ENCODE data around the gene C16orf89.

Gene C16orf89

DNA sequence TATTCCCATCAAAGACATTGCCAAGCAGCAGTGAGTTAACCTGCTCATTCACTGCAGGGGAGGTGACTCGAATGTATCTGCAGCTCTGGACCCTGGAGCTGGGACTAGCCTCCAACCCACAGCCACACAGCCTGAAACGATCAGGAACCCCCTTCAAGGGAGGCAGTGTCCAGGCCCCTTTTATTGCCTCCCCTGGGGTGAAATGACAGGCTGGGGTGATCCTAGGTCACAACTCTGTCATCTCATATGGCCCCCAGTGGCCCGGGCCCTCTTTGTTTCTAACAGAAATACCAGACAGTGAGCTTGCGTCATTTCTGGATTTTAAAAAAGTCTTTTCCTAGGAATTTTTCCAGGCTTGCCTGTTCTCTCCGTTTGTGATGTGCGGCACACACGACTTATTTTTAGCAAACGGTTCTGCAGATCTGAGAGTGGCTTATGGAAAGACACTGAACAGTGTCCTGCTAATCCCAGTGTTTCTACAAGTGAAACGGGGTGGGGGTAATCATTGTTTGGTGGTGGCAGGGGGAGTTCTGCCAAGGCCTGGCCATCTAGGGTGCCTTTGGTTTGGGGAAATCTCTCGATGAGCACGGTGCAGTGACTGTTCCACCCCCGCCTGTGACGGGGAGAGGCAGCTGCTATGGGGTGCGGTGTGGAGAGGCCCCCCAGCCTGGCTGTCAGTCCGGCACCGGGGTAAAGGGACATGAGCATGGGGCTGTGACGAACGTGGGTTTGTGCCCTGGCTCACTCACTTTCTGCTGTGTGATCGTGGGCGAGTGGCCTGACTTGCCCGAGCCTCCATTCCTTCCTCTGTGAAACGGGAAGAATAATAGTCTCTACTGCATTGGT, 59.2 kb downstream of the C16orf89 start:
- DNase-seq (ENCODE audit: low spot score) (no peak), FAIRE-seq (no peak)

DNA sequence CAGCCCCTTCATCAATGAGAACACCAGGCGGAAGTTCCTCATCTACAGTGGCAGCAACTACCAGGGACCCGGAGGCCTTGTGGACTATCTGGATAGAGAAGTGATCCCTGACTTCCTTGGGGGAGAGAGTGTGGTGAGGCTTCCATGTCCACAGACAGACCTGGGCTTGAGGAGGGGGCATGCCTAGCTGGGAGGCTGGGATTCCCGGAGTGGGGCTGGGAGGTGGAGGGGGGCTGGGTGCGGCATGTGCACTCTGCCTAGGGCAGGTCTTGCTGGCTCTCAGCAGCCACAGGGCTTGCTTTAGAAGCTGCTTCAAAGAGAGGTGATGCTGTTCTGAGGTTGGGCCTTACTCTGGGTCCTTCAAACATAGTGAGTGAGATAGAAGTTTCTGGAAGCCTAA, 59.8 kb downstream of the C16orf89 start:
- no peak for DNase-seq (ENCODE audit: low spot score)
- FAIRE-seq, result no peak

DNA sequence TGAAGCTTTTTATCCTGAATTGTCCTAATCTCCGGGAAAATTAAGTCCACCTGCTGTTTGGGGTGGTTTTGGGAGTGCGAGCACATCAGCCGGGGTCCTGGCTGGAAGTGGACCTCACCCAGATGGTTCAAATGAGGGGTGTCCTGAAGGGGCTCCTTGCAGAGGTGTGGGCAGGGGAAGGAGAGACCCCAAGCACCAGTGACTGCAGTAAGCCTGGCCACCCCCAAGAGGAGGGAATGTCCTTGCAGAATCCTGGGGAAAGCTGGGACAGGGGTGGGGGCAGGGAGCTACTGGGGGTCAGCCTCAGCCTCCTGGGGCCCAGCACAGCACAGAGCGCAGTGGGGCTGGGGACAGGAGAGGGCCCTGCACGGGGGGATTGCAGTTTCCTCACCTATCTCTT, 61.4 kb downstream of the C16orf89 start:
- FAIRE-seq (no peak), DNase-seq (ENCODE audit: low spot score) (no peak)

DNA sequence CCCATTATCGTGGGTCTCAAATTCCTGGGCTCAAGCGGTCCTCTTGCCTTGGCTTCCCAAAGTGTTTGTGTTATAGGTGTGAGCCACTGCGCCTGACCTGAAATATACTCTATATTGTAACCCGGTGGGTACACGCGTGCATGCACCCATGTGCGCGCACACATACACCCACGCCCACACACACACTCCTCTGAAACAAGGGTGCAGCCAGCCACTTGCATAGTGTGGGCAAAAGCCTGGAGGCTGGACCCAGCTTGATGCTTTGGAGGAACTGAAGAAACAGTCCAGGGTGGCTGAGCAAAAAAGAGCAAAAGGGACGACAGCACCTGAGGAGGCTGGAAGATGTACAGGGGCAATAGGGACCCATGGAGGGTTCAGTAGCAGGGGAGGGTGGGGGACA, 61.9 kb downstream of the C16orf89 start:
- DNase-seq (ENCODE audit: low spot score) (no peak), FAIRE-seq (no peak)

DNA sequence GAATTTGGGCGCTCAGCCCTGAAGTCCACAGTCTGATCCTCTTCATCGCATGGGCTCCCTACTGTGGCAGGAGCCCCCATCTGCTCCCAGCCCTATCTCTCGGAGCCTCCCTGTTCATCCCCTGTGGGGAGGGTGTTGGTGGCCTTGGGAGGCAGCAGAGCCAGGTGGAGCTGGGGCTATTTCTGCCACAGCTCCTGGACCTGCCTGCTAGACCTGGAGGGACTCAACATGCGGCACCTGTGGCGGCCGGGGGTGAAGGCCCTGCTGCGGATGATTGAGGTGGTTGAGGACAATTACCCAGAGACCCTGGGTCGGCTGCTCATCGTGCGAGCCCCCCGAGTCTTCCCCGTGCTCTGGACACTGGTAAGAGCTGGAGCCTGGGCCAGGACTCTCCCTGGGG, 62.5 kb downstream of the C16orf89 start:
- DNase-seq (ENCODE audit: low spot score), result no peak
- no peak for FAIRE-seq

DNA sequence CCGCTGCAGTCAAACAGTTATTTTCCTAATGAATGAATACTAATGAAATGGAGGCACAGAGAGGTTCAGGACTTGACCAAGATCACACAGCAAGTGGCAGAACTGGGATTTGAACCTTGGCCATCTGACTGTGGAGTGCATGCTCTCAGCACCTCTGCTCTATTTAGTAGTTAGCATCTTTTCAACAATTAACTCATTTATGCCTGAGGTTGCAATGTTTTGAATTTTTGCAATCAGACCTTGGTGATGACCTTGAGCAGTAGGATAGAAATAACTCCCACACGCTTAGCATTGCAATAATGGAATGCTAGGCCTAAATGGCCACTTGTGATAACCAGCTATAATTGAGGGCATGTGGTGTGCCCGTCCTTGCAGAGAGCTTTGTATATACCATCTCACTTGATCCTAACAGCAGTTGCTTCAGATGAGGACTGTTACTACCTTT, 63.0 kb downstream of the C16orf89 start:
- no peak for DNase-seq (ENCODE audit: low spot score)
- peak; percentile 65 for FAIRE-seq

DNA sequence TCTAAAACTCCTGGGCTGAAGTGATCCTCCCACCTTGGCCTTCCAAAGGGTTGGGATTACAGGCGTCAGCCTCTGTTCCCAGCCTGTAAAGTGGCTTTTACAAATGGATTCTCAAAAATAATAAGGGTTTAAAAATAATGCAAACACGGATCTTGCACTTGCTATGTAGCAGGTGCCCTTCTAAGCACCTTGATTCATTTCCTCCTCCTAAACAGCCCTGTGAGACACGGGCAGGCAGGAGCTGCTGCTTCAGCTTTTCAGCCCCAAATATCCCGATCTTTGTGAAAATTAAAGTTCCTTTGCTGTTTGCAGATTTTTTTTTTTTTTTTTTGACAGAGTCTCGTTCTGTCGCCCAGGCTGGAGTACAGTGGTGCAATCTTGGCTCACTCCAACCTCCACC, 63.8 kb downstream of the C16orf89 start:
- FAIRE-seq, result no peak
- DNase-seq (ENCODE audit: low spot score), result no peak

DNA sequence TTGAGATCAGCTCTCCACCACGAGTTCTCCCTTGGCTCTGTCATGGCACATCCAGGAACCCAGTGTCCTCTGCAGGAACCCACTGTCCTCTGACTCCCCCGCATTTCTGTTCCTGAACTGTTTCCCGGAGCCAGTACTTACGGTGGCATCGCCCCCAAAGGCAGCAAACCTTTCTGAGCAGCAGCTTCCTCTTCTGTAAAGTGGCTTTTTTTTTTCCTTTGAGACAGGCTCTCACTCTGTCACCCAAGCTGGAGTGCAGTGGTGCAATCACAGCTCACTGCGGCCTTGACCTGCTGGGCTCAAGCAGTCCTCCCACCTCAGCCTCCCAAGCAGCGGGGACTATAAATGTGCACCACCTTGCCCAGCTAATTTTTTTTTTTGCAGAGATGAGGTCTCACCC, 64.2 kb downstream of the C16orf89 start:
- no peak for FAIRE-seq

DNA sequence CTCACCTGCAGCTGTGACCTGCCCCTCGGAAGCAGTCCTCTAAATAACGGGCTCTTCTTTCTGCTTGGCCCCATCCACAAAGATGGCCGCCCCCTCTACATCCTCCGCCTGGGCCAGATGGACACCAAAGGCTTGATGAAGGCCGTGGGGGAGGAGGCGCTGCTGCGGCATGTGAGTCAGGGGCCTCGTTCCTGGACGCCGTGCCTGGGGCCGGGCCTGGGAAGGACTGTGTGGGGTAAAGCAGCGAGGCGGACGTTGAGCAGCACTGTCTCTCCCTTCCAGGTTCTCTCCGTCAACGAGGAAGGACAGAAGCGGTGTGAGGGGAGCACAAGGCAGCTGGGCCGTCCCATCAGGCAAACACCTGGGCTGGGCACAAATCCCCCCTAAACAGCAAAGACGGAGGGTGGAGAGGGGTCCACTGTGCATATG, 65.2 kb downstream of the C16orf89 start:
- DNase-seq (ENCODE audit: low spot score) (no peak), FAIRE-seq (no peak)

More for the DNA sequence above, 64.2 kb downstream of the C16orf89 start:
- DNase-seq (ENCODE audit: low spot score), result no peak

DNA sequence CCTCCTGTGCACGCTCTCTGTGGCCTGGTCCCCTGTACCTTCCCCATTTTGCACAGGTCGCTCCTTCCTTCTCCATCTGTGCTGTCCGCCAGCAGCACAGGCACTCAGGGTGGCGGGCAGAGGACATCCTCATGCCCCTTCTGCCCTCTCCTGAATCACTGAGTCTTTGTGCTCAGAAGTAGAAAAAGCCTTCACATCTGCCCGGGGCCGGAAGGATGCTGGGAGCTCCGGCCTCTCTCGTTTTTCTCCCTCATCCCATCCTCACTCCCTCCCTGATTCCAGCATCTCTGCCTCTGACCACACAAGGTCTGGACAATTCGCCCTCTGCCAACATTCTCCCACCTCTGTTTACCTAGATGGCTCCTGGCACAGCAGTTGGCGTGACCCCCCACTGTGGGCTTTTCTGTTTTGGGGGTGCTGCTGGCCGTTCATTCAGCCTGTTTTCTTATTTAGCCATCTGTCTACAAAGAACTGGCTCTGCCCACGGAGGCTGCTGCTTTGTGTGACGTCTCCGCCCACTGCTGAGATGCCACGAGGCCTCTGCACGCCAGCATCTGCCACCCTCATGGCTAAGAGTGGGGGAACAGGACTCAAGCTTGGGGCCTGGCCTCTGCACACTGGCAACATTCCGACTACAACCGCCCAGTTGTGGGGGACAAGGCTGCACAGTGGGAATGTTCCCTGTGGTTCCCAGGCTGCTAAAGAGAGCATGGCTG, 70.9 kb downstream of the C16orf89 start:
- DNase-seq (ENCODE audit: low spot score) (no peak), FAIRE-seq (peak; percentile 59)

Measured in urothelium cell line (cell line).